Small intestine (tissue), 16 donors: ENCODE measurements around the gene SETD4. TPM values are rescaled to one million over a fixed set of nuclear protein-coding genes. Genes with fewer than 3 reads are reported as not detected.

Experiments used
- DNase-seq, 2 donors: peaks; one replicate each; pipeline versions ENCODE4 v3.0.0 to v3.0.0-alpha.2; 2013
- FAIRE-seq: peaks from 2 replicates; lab custom pipeline; 2012; peaks lifted over from hg19 to GRCh38; lab: Jason Lieb, UNC
- H3K27ac ChIP-seq, 3 donors: one replicate each; pipeline ENCODE4 v1.5.1; 2013; ENCODE audit warnings: low read length in 2 of 3, mild to moderate bottlenecking in 2 of 3, control low read depth in 1 of 3, inconsistent platforms in 1 of 3, low read depth in 1 of 3, moderate library complexity in 1 of 3
- H3K27me3 ChIP-seq, 3 donors: one replicate each; pipeline ENCODE4 v1.6.1; 2013; ENCODE audit warnings: low read length in 3 of 3, inconsistent platforms in 1 of 3; ENCODE audit not compliant: control insufficient read depth in 3 of 3, insufficient read depth in 3 of 3
- H3K36me3 ChIP-seq, 3 donors: one replicate each; pipeline ENCODE4 v1.6.1; 2013; ENCODE audit warnings: low read length in 3 of 3, inconsistent platforms in 1 of 3, low read depth in 1 of 3, mild to moderate bottlenecking in 1 of 3, moderate library complexity in 1 of 3; ENCODE audit not compliant: control insufficient read depth in 3 of 3, insufficient read depth in 2 of 3
- H3K4me1 ChIP-seq, 3 donors: one replicate each; pipeline ENCODE4 v1.6.1; 2013; ENCODE audit warnings: low read length in 2 of 3, inconsistent platforms in 1 of 3, low read depth in 1 of 3, mild to moderate bottlenecking in 1 of 3, moderate library complexity in 1 of 3; ENCODE audit not compliant: control insufficient read depth in 3 of 3, insufficient read depth in 2 of 3
- H3K4me3 ChIP-seq, 3 donors: one replicate each; pipeline ENCODE4 v1.5.1; 2013; ENCODE audit warnings: low read length in 3 of 3, control low read depth in 1 of 3, inconsistent platforms in 1 of 3, low read depth in 1 of 3, mild to moderate bottlenecking in 1 of 3, moderate library complexity in 1 of 3
- H3K9me3 ChIP-seq, 2 donors: one replicate each; pipeline ENCODE4 v1.6.1; 2013; ENCODE audit warnings: low read depth in 1 of 2, low read length in 1 of 2; ENCODE audit not compliant: control insufficient read depth in 2 of 2, insufficient read depth in 1 of 2
- WGBS, 3 donors: extraction: QIAGEN DNeasy Blood & Tissue Kit; methylation state at CpG; one replicate each; pipeline ENCODE4 v1.1.7; 2013; 5-methylcytosine and 5-hydroxymethylcytosine counted together
- long read RNA-seq, 10 donors: transcript quantifications; one replicate each; lab custom pipeline, GENCODE V29; 2026
- polyA plus RNA-seq, 4 donors: library from polyadenylated mRNA; stranded (reverse) in 3 of 4; unstranded in 1 of 4; fragments of 200-250 nt in 3 of 4; fragments of 120-200 nt in 1 of 4; gene quantifications; one replicate each; pipeline versions ENCODE4 v1.2.1 to v1.2.3, GENCODE V29; 2013
- donor health status: healthy with polysubstance abuse.
- donor health status: control.
- donor health status: control.
- donor health status: Bipolar disorder and iron deficiency.
- donor health status: healthy.

SETD4 gene, protein sequence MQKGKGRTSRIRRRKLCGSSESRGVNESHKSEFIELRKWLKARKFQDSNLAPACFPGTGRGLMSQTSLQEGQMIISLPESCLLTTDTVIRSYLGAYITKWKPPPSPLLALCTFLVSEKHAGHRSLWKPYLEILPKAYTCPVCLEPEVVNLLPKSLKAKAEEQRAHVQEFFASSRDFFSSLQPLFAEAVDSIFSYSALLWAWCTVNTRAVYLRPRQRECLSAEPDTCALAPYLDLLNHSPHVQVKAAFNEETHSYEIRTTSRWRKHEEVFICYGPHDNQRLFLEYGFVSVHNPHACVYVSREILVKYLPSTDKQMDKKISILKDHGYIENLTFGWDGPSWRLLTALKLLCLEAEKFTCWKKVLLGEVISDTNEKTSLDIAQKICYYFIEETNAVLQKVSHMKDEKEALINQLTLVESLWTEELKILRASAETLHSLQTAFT
- polyA plus RNA-seq = 10 to 100 TPM in 3 of 4 donors, 1 to 10 TPM in 1; 8.9 to 20.6 (median 15.1) TPM
- long read RNA-seq, donor 1, partial matches to known transcripts = 5 of 11 reads
- long read RNA-seq, donor 1, other reads (novel, unspliced or antisense) = 0 of 11 reads
- long read RNA-seq, donor 2 = 0 reads
- long read RNA-seq, donor 3 = 0 reads
- long read RNA-seq, donor 4 = 0 reads
- long read RNA-seq, donor 5 = 0 reads
- long read RNA-seq, donor 6, partial matches to known transcripts = 0 of 1 reads
- long read RNA-seq, donor 6, other reads (novel, unspliced or antisense) = 0 of 1 reads
- long read RNA-seq, donor 7, partial matches to known transcripts = 11 of 12 reads
- long read RNA-seq, donor 7, other reads (novel, unspliced or antisense) = 0 of 12 reads
- long read RNA-seq, donor 8 = 0 reads
- long read RNA-seq, donor 9 = 0 reads
- long read RNA-seq, donor 10, partial matches to known transcripts = 0 of 1 reads
- long read RNA-seq, donor 10, other reads (novel, unspliced or antisense) = 0 of 1 reads

DNA sequence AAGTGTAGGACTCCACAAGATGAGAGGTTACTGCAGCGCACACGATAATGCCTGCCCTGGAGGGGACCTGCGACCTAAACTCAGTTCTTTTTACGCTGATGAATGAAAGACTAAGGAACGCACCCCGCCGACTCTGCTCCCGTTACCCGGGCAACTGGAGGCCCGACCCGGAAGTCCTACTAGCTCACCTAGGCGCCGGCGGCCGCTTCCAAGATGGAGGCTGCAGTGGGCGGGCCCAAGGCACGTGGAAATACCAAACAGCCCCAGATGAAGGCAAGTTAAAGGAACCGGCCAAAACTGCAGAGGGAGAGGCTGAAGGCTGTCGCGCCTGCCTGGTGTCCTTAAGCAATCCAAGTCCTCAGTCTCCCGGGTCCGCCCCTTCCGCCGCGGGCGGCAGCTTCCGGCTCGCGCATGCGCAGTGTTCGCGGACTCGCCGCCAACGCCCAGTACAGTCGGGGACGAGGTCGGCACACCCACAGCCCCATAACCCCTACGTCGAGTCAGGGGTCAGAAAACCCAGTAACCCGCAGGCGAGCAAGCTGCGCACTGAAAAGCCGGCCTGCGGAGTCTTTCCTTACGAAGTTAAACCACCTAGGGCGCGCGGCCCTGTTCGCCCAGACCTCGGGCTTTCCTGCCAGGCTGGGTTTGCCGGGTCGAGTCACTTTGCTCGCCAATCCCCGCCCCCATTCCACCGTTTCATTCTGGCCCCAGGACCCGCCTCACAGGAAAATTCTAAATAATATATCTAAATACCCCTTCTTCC, at the start of gene SETD4:
SETD4 (minus strand) TSS at position 368 of the 763 bp plus-strand sequence. CDS start 1,638 bp downstream, outside the sequence.
- peaks cover 4 to 22% (median 9%) of the 10 kb centered on the region in 3 donors for H3K36me3 ChIP-seq
- no peaks in the 10 kb centered on the region for H3K27me3 ChIP-seq
- DNase-seq = peak; percentile 94 to 97
- H3K27ac ChIP-seq = peak within 1 kb of the TSS; percentile 81 to 91 (median 82)
- WGBS, 3 donors = 0% methylated on average over 50 to 57 of the region's 57 CpGs
- peaks cover 3 to 19% (median 7%) of the 10 kb centered on the region in 3 donors for H3K4me1 ChIP-seq
- no peaks in the 10 kb centered on the region for H3K9me3 ChIP-seq
- H3K4me3 ChIP-seq = peak within 1 kb of the TSS; percentile 62 to 83 (median 75)
- no peak for FAIRE-seq

DNA sequence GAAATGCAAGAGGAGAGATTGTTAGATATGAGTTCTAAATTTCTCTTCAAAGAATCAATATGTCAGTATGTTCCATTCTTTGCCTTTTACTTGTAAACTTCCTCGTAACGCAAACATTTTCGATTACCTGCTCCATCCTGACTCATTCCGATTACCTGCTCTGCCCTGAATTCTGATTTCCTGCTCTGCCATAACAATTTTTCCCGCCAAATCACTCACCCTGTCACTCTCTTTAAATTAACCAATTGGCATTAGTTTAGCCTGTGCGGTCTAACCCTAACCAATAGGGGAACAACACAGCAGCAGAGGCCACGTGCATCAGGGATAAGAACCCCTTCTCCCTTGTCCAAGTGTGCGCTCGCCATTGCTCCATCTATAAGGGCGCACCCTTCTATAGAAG, 49.5 kb upstream of the SETD4 start:
- no peak overlapping the region for H3K27ac ChIP-seq
- H3K4me1 ChIP-seq = peaks cover 0 to 15% (median 0%) of the 10 kb centered on the region in 3 donors
- 94 to 95% (median 95%) methylated on average over 10 of the region's 10 CpGs for WGBS, 3 donors
- no peaks in the 10 kb centered on the region for H3K36me3 ChIP-seq
- FAIRE-seq (no peak), DNase-seq (no peak)
- H3K9me3 ChIP-seq = no peaks in the 10 kb centered on the region
- H3K27me3 ChIP-seq = peaks cover 0 to 5% (median 0%) of the 10 kb centered on the region in 3 donors
- H3K4me3 ChIP-seq = no peak overlapping the region

DNA sequence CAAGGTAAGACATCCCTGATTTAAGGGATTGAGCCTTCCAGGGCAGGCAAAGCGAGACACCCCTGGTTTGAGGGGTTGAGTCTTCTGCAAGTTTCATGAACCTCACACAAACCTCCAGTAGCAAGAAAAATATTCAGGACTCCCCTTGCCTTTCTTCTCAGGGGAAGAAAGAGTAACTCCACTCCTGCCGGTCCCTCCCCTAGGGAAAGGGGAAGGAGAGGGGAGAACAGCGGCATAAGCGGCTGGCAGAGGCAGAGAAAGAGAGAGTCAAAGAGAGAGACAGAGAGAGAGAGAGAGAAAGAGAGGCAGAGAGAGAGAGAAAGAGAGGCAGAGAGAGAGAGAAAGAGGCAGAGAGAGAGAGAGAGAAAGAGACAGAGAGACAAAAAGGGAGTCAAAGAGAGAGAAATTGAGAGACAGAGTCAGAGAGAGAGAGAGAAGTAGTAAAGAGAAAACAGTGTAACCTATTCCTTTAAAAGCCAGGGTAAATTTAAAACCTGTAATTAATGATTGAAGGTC, 45.1 kb upstream of the SETD4 start:
- no peaks in the 10 kb centered on the region for H3K4me1 ChIP-seq
- H3K9me3 ChIP-seq = no peaks in the 10 kb centered on the region
- 77 to 90% (median 88%) methylated on average over 4 of the region's 4 CpGs for WGBS, 3 donors
- no peak overlapping the region for H3K27ac ChIP-seq
- no peaks in the 10 kb centered on the region for H3K36me3 ChIP-seq
- no peak for FAIRE-seq
- no peak overlapping the region for H3K4me3 ChIP-seq
- no peak for DNase-seq
- H3K27me3 ChIP-seq = peaks cover 0 to 12% (median 0%) of the 10 kb centered on the region in 3 donors

DNA sequence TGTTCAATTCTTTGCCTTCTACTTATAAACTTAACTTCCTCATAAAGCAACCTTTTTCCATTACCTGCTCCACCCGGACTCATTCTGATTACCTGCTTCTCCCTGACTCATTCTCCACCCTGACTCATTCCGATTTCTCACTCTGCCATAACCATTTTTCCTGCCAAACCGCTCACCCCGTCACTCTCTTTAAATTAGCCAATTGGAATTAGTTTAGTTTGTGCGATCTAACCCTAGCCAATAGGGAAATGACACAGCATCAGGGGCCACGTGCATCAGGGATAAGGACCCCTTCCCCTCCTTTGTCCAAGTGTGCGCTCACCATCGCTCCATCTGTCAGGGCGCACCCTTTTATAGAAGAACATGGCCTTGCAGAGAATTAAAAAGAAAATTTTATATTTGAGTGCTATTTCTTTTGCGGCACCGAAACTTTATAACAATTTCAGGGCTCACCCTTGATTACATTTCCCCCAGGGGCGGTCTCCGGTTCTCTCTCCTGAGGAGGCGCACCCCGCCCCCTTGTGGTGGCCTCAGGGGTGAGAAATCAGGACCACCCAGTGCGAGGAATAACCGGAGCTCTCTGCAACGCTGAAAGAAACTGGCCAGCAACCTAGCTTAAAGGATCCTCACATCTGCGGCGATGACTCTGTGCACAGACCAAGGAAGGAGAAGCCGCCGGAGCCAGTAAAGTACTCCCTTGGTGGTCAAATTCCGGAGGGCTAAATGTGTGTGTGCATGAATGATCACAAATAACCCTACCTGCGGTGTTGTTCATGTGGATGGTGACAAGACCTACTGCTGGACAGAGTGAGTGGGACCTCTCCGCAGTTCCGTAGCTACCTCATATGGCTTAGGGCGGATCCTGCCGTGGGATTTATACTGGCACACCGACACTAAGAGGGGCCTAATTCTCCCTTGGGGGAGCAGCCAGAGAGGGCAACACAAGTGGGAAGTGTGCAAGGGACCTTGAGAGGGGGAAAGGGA, 44.3 kb upstream of the SETD4 start:
- DNase-seq (peak; percentile 56 to 60), FAIRE-seq (no peak)
- H3K36me3 ChIP-seq = no peaks in the 10 kb centered on the region
- no peaks in the 10 kb centered on the region for H3K4me1 ChIP-seq
- WGBS, 3 donors = 30 to 48% (median 46%) methylated on average over 29 of the region's 29 CpGs
- no peak overlapping the region for H3K27ac ChIP-seq
- no peaks in the 10 kb centered on the region for H3K9me3 ChIP-seq
- peaks cover 0 to 12% (median 0%) of the 10 kb centered on the region in 3 donors for H3K27me3 ChIP-seq
- H3K4me3 ChIP-seq = no peak overlapping the region

DNA sequence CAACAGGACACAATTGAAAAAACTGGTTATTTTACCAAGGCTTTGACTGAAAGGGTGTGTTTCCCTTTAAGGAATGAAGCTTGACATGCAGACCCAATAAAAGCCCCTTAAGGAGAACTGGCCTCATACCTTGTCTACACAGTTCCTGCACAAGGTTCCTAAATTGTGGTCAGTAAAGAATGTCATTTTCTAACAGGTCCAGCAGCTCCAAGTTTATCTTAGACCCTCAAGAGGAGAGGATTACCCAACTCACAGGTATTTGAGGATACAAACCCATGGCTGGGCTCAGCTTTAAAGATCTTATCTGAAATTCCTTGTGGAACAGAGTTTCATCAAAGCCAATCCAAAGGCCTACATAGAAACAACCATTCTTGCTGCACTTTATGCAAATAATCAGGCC, 43.1 kb upstream of the SETD4 start:
- Histone ChIP-seq H3K27ac (no peak overlapping the region), H3K27me3 (peaks cover 0 to 12% (median 0%) of the 10 kb centered on the region in 3 donors), H3K9me3 (no peaks in the 10 kb centered on the region), H3K4me3 (no peak overlapping the region), H3K4me1 (no peaks in the 10 kb centered on the region), H3K36me3 (no peaks in the 10 kb centered on the region)
- FAIRE-seq (no peak), DNase-seq (no peak)

- peaks cover 0 to 12% (median 0%) of the 10 kb centered on the region in 3 donors for H3K27me3 ChIP-seq
- WGBS, 3 donors = 19 to 58% (median 34%) methylated on average over 6 of the region's 6 CpGs
- peaks cover 0 to 3% (median 0%) of the 10 kb centered on the region in 3 donors for H3K4me1 ChIP-seq
- H3K27ac ChIP-seq = no peak overlapping the region
- DNase-seq (peak in 1 of 2 donors; percentile 27), FAIRE-seq (no peak)
- no peaks in the 10 kb centered on the region for H3K9me3 ChIP-seq
- no peak overlapping the region for H3K4me3 ChIP-seq
- no peaks in the 10 kb centered on the region for H3K36me3 ChIP-seq
Observed at GRCh38 chr21:36100971-36101641, 40.8 kb upstream of the SETD4 start.
